Activated T-helper 1 cell treated with anti-CD3 and anti-CD28 coated beads, Interleukin-12 subunit alpha, Interleukin-12 subunit beta, Interleukin-2, Interleukin-4 antibody, amounts not matched to agents 30 ng/mL and 10 ng/mL and 1 ng/mL, durations not matched to agents 14 hours and 24 hours and 36 hours (primary cell): ENCODE data around the gene UQCC2. TPM values are rescaled to one million over a fixed set of nuclear protein-coding genes. Genes with fewer than 3 reads are reported as not detected.

Experiments used
- DNase-seq: peaks from one replicate; pipeline ENCODE4 v3.0.0; 2021; ENCODE audit warnings: low spot score
- H3K27ac Mint-ChIP-seq: one replicate; pipeline ENCODE4 v1.8.0; 2021; ENCODE audit warnings: mild to moderate bottlenecking, mixed read lengths
- H3K27me3 Mint-ChIP-seq: one replicate; pipeline ENCODE4 v1.8.0; 2022; ENCODE audit warnings: mild to moderate bottlenecking, moderate library complexity, mixed read lengths; ENCODE audit not compliant: insufficient read depth
- H3K36me3 Mint-ChIP-seq: one replicate; pipeline ENCODE4 v1.8.0; 2021; ENCODE audit warnings: low read depth, mixed read lengths
- H3K4me1 Mint-ChIP-seq: one replicate; pipeline ENCODE4 v1.8.0; 2021; ENCODE audit warnings: low read depth, mixed read lengths
- H3K4me3 Mint-ChIP-seq: one replicate; pipeline ENCODE4 v1.8.0; 2021; ENCODE audit warnings: mild to moderate bottlenecking, moderate library complexity, mixed read lengths
- H3K9me3 Mint-ChIP-seq: one replicate; pipeline ENCODE4 v1.8.0; 2021; ENCODE audit warnings: mixed read lengths
- intact Hi-C: fragments of 100-400 bp; cut with micrococcal nuclease; formaldehyde crosslinking; loops from one replicate; pipeline ENCODE4 v1.15.1; 2024
- total RNA-seq: library from RNA; stranded (reverse); gene quantifications from 2 replicates; pipeline ENCODE4 v1.2.3, GENCODE V29; 2022

UQCC2 gene
- total RNA-seq, 1 donor from 2014 or later = 123 TPM

DNA sequence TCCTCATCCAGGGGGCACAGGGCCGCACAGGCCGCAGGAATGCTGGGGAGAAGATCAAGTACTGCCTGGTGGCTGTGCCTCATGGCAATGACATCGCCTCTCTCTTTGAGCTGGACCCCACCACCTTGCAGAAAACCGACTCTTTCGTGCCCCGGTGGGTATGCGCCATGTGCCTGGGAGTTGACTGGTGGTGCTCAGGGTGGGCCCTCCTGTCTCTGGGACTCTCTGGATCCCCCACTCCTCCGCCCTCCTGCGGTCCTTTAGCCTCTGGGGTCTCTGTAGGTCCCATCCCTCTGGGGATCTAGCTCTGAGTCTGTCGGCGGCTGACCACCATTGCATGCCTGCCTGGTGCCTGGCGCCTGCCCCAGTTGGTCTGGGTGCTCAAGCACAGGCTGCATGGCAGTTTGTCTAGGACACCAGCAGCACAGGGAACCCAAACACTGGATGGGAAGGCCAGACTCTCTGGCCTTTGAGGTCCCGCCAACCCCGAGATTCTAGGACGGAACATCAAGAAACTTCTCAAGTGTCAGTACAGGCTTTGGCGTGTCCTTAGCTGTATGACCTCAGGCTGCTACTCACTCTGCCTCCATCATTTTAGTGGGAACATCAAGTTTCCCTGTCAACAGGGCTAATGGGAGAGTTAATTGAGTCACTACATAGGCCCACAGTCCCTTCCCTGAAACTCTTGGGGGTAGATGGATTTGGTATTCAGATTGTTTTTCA lies 47.6 kb downstream of the UQCC2 start:
- DNase-seq = no peak
- Mint-ChIP-seq H3K4me1 (peaks cover 9% of the 10 kb centered on the region), H3K4me3 (no peak overlapping the region), H3K27ac (no peak overlapping the region), H3K27me3 (no peaks in the 10 kb centered on the region), H3K36me3 (peaks cover 16% of the 10 kb centered on the region), H3K9me3 (no peaks in the 10 kb centered on the region)
- intact Hi-C loops = no loop called here

DNA sequence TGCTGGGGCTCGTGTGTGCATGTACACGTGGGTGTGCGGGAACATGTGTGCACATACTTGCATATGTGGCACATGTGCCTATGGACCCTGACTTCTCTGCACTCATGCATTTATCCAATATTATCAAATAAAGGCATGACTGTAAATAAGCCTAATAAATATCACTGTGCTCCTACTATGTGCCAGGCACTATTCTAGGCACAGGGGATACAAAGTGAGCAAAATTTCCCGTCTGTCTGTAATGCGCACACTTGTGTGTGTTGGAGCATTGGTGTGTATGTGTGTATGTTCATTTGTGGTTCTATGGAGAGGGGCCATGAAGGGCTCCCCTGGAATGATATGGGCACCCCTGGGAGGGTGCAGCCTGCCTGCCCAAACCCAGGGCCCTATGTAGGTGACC lies 48.5 kb downstream of the UQCC2 start:
- Mint-ChIP-seq H3K4me1 (peaks cover under 1% of the 10 kb centered on the region), H3K27ac (no peak overlapping the region), H3K36me3 (peaks cover 10% of the 10 kb centered on the region), H3K9me3 (no peaks in the 10 kb centered on the region), H3K27me3 (no peaks in the 10 kb centered on the region), H3K4me3 (no peak overlapping the region)
- no peak for DNase-seq
- intact Hi-C loops = no loop called here

- no peaks in the 10 kb centered on the region for H3K27me3 Mint-ChIP-seq
- no peak overlapping the region for H3K4me3 Mint-ChIP-seq
- DNase-seq = no peak
- no peaks in the 10 kb centered on the region for H3K9me3 Mint-ChIP-seq
- intact Hi-C loops = no loop called here
- H3K4me1 Mint-ChIP-seq = no peaks in the 10 kb centered on the region
- H3K36me3 Mint-ChIP-seq = peaks cover 7% of the 10 kb centered on the region
- no peak overlapping the region for H3K27ac Mint-ChIP-seq
Measured at GRCh38 chr6:33662318-33662717, 49.2 kb downstream of the UQCC2 start.

DNA sequence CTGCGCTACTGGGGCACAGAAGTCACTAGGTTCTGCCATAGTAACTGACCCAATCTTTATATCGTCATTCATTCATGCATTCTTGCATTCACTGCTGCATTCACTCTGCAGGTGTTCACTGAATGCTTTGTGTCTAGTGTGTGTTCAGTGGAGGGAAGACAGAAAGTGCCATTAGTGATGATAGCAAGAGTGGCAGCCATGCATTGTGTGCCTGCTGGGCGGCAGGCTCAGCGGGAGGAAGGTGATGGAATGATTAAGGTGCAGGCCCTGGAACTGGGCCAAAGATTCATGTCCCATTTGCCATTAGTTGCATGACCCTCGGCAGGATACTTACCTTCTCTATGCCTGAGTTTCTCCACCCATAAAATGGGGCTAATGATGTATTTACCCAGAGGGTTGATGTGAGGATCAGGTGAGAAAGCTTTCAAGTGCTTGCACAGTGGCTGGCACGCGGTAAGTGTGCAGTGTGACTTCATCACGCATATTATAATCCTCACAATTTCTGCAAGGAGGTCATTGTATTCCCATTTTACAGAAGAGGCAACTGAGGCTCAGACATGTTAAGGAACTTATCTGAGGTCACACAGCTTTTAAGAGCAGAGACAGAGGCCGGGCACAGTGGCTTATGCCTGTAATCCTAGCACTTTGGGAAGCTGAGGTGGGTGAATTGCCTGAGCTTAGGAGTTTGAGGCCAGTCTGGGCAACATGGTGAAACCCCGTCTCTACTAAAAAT lies 50.2 kb downstream of the UQCC2 start:
- H3K4me1 Mint-ChIP-seq = no peaks in the 10 kb centered on the region

DNA sequence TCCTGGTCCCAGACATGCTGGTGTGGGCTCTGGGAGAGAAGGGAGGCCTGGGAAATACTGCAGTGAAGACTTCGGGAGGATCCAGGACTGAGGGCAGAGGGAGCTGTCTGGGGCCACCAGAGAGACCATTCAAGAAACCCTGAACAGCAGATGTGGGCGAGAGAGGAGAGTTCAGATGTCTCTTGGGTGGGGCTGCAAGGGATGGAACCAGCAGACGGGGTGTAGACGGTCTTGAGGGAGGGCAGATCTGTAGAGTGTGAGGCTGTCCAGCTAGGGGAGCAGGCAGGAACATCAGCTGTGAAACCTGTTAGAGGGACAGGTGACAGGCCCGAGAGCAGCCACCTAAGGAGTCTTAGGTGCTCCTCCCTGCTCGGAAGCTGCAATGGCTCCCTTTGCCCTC lies 51.5 kb downstream of the UQCC2 start:
- no peaks in the 10 kb centered on the region for H3K27me3 Mint-ChIP-seq
- no peak overlapping the region for H3K4me3 Mint-ChIP-seq
- DNase-seq = no peak
- no peak overlapping the region for H3K27ac Mint-ChIP-seq
- peaks cover 2% of the 10 kb centered on the region for H3K36me3 Mint-ChIP-seq
- peaks cover 2% of the 10 kb centered on the region for H3K4me1 Mint-ChIP-seq
- intact Hi-C loops = no loop called here
- H3K9me3 Mint-ChIP-seq = no peaks in the 10 kb centered on the region

More for the DNA sequence above, 50.2 kb downstream of the UQCC2 start:
- no peaks in the 10 kb centered on the region for H3K27me3 Mint-ChIP-seq
- no peak for DNase-seq
- no peaks in the 10 kb centered on the region for H3K9me3 Mint-ChIP-seq
- no peak overlapping the region for H3K4me3 Mint-ChIP-seq
- intact Hi-C loops = no loop called here
- no peak overlapping the region for H3K27ac Mint-ChIP-seq
- peaks cover 3% of the 10 kb centered on the region for H3K36me3 Mint-ChIP-seq

DNA sequence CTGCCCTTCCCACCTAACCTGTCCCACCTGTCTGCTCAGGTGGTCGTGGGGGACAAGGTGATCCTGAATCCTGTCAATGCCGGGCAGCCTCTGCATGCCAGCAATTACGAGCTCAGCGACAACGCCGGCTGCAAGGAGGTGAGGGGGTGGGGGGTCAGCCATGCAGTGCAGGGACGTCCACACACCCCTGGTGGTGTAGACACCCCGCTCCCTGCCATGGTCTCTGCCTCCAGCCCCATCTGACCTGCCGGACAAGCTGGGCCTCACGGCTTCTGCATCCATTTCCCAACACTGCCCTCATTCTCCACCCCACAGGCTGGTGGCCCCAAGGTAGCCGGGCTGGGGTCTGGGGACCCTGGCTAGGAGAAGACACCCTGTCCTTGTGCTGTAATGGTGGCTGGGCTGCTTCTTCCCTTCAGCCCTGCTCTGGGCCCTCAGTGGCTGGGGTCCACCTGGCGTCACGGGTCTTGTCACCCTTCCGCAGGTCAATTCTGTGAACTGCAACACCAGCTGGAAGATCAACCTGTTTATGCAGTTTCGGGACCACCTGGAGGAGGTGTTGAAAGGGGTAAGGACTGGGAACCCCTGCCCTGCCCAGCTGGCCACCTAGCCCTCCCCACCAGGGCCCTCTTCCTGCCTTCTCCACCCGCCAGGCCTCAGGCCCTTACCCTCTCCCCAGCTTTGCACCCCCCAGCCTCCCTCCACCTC lies 52.4 kb downstream of the UQCC2 start:
- H3K9me3 Mint-ChIP-seq = no peaks in the 10 kb centered on the region
- H3K4me3 Mint-ChIP-seq = no peak overlapping the region
- peaks cover 9% of the 10 kb centered on the region for H3K4me1 Mint-ChIP-seq
- H3K27me3 Mint-ChIP-seq = no peaks in the 10 kb centered on the region
- H3K27ac Mint-ChIP-seq = no peak overlapping the region
- intact Hi-C loops = no loop called here
- H3K36me3 Mint-ChIP-seq = peaks cover 2% of the 10 kb centered on the region
- DNase-seq = no peak

GRCh38 chr6:33656844-33657243 lies 54.7 kb downstream of the UQCC2 start:
- DNase-seq = no peak
- Mint-ChIP-seq H3K4me3 (no peak overlapping the region), H3K27ac (no peak overlapping the region), H3K9me3 (no peaks in the 10 kb centered on the region), H3K36me3 (no peaks in the 10 kb centered on the region), H3K4me1 (peaks cover 9% of the 10 kb centered on the region), H3K27me3 (no peaks in the 10 kb centered on the region)
- intact Hi-C loops = no loop called here

DNA sequence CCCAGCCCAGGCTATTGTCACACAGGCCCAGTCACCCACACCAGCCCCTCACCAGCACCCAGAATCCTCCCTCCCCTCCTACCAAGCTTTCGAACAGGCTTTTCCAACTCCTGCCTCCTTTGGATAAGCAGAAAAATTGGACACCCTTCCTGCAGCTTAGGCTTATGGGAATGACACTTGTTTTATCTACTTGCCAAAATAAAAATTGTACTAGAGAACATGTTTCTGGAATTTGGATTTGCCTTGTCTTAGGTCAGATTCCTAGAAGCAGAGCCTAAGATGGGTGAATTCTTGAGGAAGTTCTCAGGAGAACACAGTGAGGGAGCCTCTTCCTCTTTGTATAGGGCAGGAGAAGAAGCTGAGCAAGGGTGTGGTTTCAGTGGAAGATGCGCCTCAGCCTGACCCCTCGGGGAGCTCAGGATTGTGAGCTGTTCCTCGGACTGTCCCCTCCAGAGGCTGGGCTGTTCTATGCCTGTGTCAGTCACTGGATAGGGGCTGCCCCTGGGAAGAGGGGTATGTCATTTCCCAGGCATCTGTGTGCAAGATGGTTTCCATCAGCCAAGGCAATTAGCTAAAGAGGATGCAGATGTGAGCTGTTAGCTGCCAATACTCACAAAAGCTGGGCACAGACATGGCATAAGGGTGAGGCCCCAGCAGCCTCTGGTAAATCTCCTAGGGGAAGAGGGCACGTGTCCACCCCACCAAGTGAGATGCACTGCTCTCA lies 56.5 kb downstream of the UQCC2 start:
- no peak for DNase-seq
- Mint-ChIP-seq H3K4me3 (no peak overlapping the region), H3K9me3 (no peaks in the 10 kb centered on the region), H3K27ac (no peak overlapping the region), H3K4me1 (peaks cover 9% of the 10 kb centered on the region), H3K27me3 (no peaks in the 10 kb centered on the region), H3K36me3 (peaks cover 2% of the 10 kb centered on the region)
- intact Hi-C loops = no loop called here

- Mint-ChIP-seq H3K36me3 (peaks cover 14% of the 10 kb centered on the region), H3K4me3 (no peak overlapping the region), H3K4me1 (peaks cover 22% of the 10 kb centered on the region), H3K27me3 (no peaks in the 10 kb centered on the region), H3K27ac (no peak overlapping the region), H3K9me3 (no peaks in the 10 kb centered on the region)
- intact Hi-C loops = no loop called here
- no peak for DNase-seq
Measured at GRCh38 chr6:33652002-33652401, 59.5 kb downstream of the UQCC2 start.

- intact Hi-C loops = no loop called here
- Mint-ChIP-seq H3K27me3 (no peaks in the 10 kb centered on the region), H3K4me3 (no peak overlapping the region), H3K9me3 (no peaks in the 10 kb centered on the region), H3K4me1 (peaks cover 22% of the 10 kb centered on the region), H3K27ac (no peak overlapping the region), H3K36me3 (peaks cover 14% of the 10 kb centered on the region)
- DNase-seq = no peak
Measured at GRCh38 chr6:33651403-33651802, 60.1 kb downstream of the UQCC2 start.
